ENCODE data around the gene PPP1R1A. TPM values are rescaled to one million over a fixed set of nuclear protein-coding genes. Genes with fewer than 3 reads are reported as not detected.
A peak's percentile ranks its signal among the peaks of the same experiment; 100 is the strongest.

The PPP1R1A gene
- total RNA-seq, 1 donor from 2014 or later = not detected

- TF ChIP-seq CTCF (IDR thresholded peaks at IDR 0.05) = peak; percentile 69
- DNase-seq (ENCODE audit: extremely low spot score, unreplicated experiment) = no peak
- no peak overlapping the region for H3K4me3 Mint-ChIP-seq (ENCODE audit: unreplicated experiment)
- peaks cover 26% of the 10 kb centered on the region for H3K27me3 Mint-ChIP-seq (ENCODE audit: unreplicated experiment)
- H3K36me3 Mint-ChIP-seq (ENCODE audit: unreplicated experiment) = no peaks in the 10 kb centered on the region
- no peaks in the 10 kb centered on the region for H3K4me1 Mint-ChIP-seq (ENCODE audit: unreplicated experiment)
- H3K27ac Mint-ChIP-seq (ENCODE audit: unreplicated experiment) = no peak overlapping the region
- no peaks in the 10 kb centered on the region for H3K9me3 Mint-ChIP-seq (ENCODE audit: unreplicated experiment)
These were observed 14.8 kb upstream of the PPP1R1A start for GRCh38 chr12:54603173-54603814.

GRCh38 chr12:54602661-54603060 is 14.2 kb upstream of the PPP1R1A start:
- no peak for DNase-seq (ENCODE audit: extremely low spot score, unreplicated experiment)
- no peak overlapping the region for H3K27ac Mint-ChIP-seq (ENCODE audit: unreplicated experiment)
- H3K27me3 Mint-ChIP-seq (ENCODE audit: unreplicated experiment) = peaks cover 23% of the 10 kb centered on the region
- no peak for TF ChIP-seq CTCF (IDR thresholded peaks at IDR 0.05)
- H3K9me3 Mint-ChIP-seq (ENCODE audit: unreplicated experiment) = no peaks in the 10 kb centered on the region
- H3K4me1 Mint-ChIP-seq (ENCODE audit: unreplicated experiment) = no peaks in the 10 kb centered on the region
- H3K36me3 Mint-ChIP-seq (ENCODE audit: unreplicated experiment) = no peaks in the 10 kb centered on the region
- no peak overlapping the region for H3K4me3 Mint-ChIP-seq (ENCODE audit: unreplicated experiment)

- H3K4me3 Mint-ChIP-seq (ENCODE audit: unreplicated experiment) = no peak overlapping the region
- DNase-seq (ENCODE audit: extremely low spot score, unreplicated experiment) = no peak
- peaks cover 17% of the 10 kb centered on the region for H3K27me3 Mint-ChIP-seq (ENCODE audit: unreplicated experiment)
- no peaks in the 10 kb centered on the region for H3K36me3 Mint-ChIP-seq (ENCODE audit: unreplicated experiment)
- no peaks in the 10 kb centered on the region for H3K9me3 Mint-ChIP-seq (ENCODE audit: unreplicated experiment)
- no peaks in the 10 kb centered on the region for H3K4me1 Mint-ChIP-seq (ENCODE audit: unreplicated experiment)
- no peak overlapping the region for H3K27ac Mint-ChIP-seq (ENCODE audit: unreplicated experiment)
- TF ChIP-seq CTCF (IDR thresholded peaks at IDR 0.05) = no peak
These were observed 13.4 kb upstream of the PPP1R1A start for GRCh38 chr12:54601841-54602240.

- Mint-ChIP-seq H3K27me3 (ENCODE audit: unreplicated experiment) (peaks cover 21% of the 10 kb centered on the region), H3K4me1 (ENCODE audit: unreplicated experiment) (no peaks in the 10 kb centered on the region), H3K27ac (ENCODE audit: unreplicated experiment) (no peak overlapping the region), H3K9me3 (ENCODE audit: unreplicated experiment) (no peaks in the 10 kb centered on the region), H3K36me3 (ENCODE audit: unreplicated experiment) (no peaks in the 10 kb centered on the region), H3K4me3 (ENCODE audit: unreplicated experiment) (no peak overlapping the region)
- no peak for TF ChIP-seq CTCF (IDR thresholded peaks at IDR 0.05)
- DNase-seq (ENCODE audit: extremely low spot score, unreplicated experiment) = no peak
These were observed 10.5 kb upstream of the PPP1R1A start for GRCh38 chr12:54598970-54599369.

- peak; percentile 87 for TF ChIP-seq CTCF (IDR thresholded peaks at IDR 0.05)
- H3K4me1 Mint-ChIP-seq (ENCODE audit: unreplicated experiment) = no peaks in the 10 kb centered on the region
- H3K36me3 Mint-ChIP-seq (ENCODE audit: unreplicated experiment) = no peaks in the 10 kb centered on the region
- no peaks in the 10 kb centered on the region for H3K9me3 Mint-ChIP-seq (ENCODE audit: unreplicated experiment)
- peaks cover 33% of the 10 kb centered on the region for H3K27me3 Mint-ChIP-seq (ENCODE audit: unreplicated experiment)
- peak; percentile 87 for DNase-seq (ENCODE audit: extremely low spot score, unreplicated experiment)
- no peak overlapping the region for H3K27ac Mint-ChIP-seq (ENCODE audit: unreplicated experiment)
- H3K4me3 Mint-ChIP-seq (ENCODE audit: unreplicated experiment) = no peak overlapping the region
These were observed 8.1 kb upstream of the PPP1R1A start for GRCh38 chr12:54596526-54596946.
